H9 (cell line): ENCODE data around the gene ZNF521. TPM values are rescaled to one million over a fixed set of nuclear protein-coding genes. Genes with fewer than 3 reads are reported as not detected.

Experiments used
- DNase-seq: peaks from one replicate; pipeline ENCODE4 v3.0.0-alpha.2; 2017
- H2AFZ ChIP-seq: one replicate; pipeline ENCODE4 v1.6.1; 2013; ENCODE audit warnings: mild to moderate bottlenecking, low read length, control low read depth, moderate library complexity
- H2AK5ac ChIP-seq: 2 replicates; pipeline ENCODE4 v1.6.1; 2013; ENCODE audit warnings: low read length, control low read depth, mixed read lengths; ENCODE audit not compliant: insufficient read length
- H2BK120ac ChIP-seq: one replicate; pipeline ENCODE4 v1.6.1; 2013; ENCODE audit warnings: low read depth, mild to moderate bottlenecking, low read length, control low read depth, inconsistent platforms; ENCODE audit not compliant: poor library complexity, severe bottlenecking
- H2BK12ac ChIP-seq: 2 replicates; pipeline ENCODE4 v1.6.1; 2013; ENCODE audit warnings: low read length, control low read depth, mixed read lengths, low read depth; ENCODE audit not compliant: insufficient read length
- H2BK15ac ChIP-seq: 2 replicates; pipeline ENCODE4 v1.6.1; 2013; ENCODE audit warnings: low read depth, low read length, control low read depth
- H2BK20ac ChIP-seq: one replicate; pipeline ENCODE4 v1.6.1; 2013; ENCODE audit warnings: low read depth, mild to moderate bottlenecking, low read length, control low read depth, inconsistent platforms; ENCODE audit not compliant: poor library complexity, severe bottlenecking
- H2BK5ac ChIP-seq: 2 replicates; pipeline ENCODE4 v1.6.1; 2013; ENCODE audit warnings: low read length, control low read depth, mixed read lengths; ENCODE audit not compliant: insufficient read length
- H3K14ac ChIP-seq: 2 replicates; pipeline ENCODE4 v1.6.1; 2013; ENCODE audit warnings: low read length, control low read depth; ENCODE audit not compliant: insufficient read depth
- H3K18ac ChIP-seq: 2 replicates; pipeline ENCODE4 v1.6.1; 2013; ENCODE audit warnings: low read depth, mild to moderate bottlenecking, mixed read lengths, low read length, control low read depth; ENCODE audit not compliant: insufficient read length
- H3K23ac ChIP-seq: 2 replicates; pipeline ENCODE4 v1.6.1; 2013; ENCODE audit warnings: low read length, control low read depth, mixed read lengths, low read depth; ENCODE audit not compliant: insufficient read length
- H3K23me2 ChIP-seq: 2 replicates; pipeline ENCODE4 v1.6.1; 2013; ENCODE audit warnings: low read depth, mild to moderate bottlenecking, mixed read lengths, low read length, control low read depth; ENCODE audit not compliant: insufficient read length, poor library complexity, severe bottlenecking
- H3K27ac ChIP-seq: 2 replicates; pipeline ENCODE4 v1.5.1; 2013; ENCODE audit warnings: low read length, control low read depth, mixed read lengths, low read depth; ENCODE audit not compliant: insufficient read length
- H3K27me3 ChIP-seq: 2 replicates; pipeline ENCODE4 v1.6.1; 2013; ENCODE audit warnings: low read length, control low read depth, inconsistent platforms; ENCODE audit not compliant: insufficient read depth
- H3K4ac ChIP-seq: 2 replicates; pipeline ENCODE4 v1.6.1; 2013; ENCODE audit warnings: low read depth, mild to moderate bottlenecking, control low read depth, inconsistent platforms, low read length, moderate library complexity
- H3K4me1 ChIP-seq: 2 replicates; pipeline ENCODE4 v1.6.1; 2013; ENCODE audit warnings: low read length, control low read depth, inconsistent platforms; ENCODE audit not compliant: insufficient read depth
- H3K4me2 ChIP-seq: 2 replicates; pipeline ENCODE4 v1.6.1; 2013; ENCODE audit warnings: low read length, control low read depth, mixed read lengths; ENCODE audit not compliant: insufficient read length, insufficient read depth
- H3K56ac ChIP-seq: 2 replicates; pipeline ENCODE4 v1.6.1; 2013; ENCODE audit warnings: low read depth, mild to moderate bottlenecking, mixed read lengths, low read length, control low read depth; ENCODE audit not compliant: insufficient read length
- H3K79me1 ChIP-seq: 2 replicates; pipeline ENCODE4 v1.6.1; 2013; ENCODE audit warnings: low read depth, mild to moderate bottlenecking, moderate library complexity, low read length, control low read depth, inconsistent platforms; ENCODE audit not compliant: insufficient read depth, poor library complexity, severe bottlenecking
- H3K79me2 ChIP-seq: 2 replicates; pipeline ENCODE4 v1.6.1; 2013; ENCODE audit warnings: low read length, control low read depth, inconsistent platforms; ENCODE audit not compliant: insufficient read depth
- H3K9ac ChIP-seq: 2 replicates; pipeline ENCODE4 v1.6.1; 2013; ENCODE audit warnings: low read length, control low read depth, mixed read lengths; ENCODE audit not compliant: insufficient read length; ENCODE audit errors: extremely low read depth
- H3K9me3 ChIP-seq: one replicate; pipeline ENCODE4 v1.6.1; 2013; ENCODE audit warnings: low read depth, low read length, inconsistent platforms; ENCODE audit not compliant: control insufficient read depth
- H3T11ph ChIP-seq: one replicate; pipeline ENCODE4 v1.6.1; 2013; ENCODE audit warnings: mild to moderate bottlenecking, low read length, control low read depth, inconsistent platforms
- H4K20me1 ChIP-seq: one replicate; pipeline ENCODE4 v1.6.1; 2013; ENCODE audit not compliant: control insufficient read depth, insufficient read length, insufficient read depth
- H4K5ac ChIP-seq: 2 replicates; pipeline ENCODE4 v1.6.1; 2013; ENCODE audit warnings: low read depth, mild to moderate bottlenecking, mixed read lengths, low read length, control low read depth; ENCODE audit not compliant: insufficient read length
- H4K8ac ChIP-seq: replicated peaks from 2 replicates; pipeline ENCODE4 v1.6.1; 2013; ENCODE audit warnings: low read length, control low read depth, mixed read lengths, low read depth; ENCODE audit not compliant: insufficient read length
- H4K91ac ChIP-seq: 2 replicates; pipeline ENCODE4 v1.6.1; 2013; ENCODE audit warnings: low read depth, mild to moderate bottlenecking, moderate library complexity, mixed read lengths, low read length, control low read depth; ENCODE audit not compliant: insufficient read length
- H3K27ac Mint-ChIP-seq, 3 experiments: 2 replicates in 2 of 3; 3 replicates in 1 of 3; pipeline ENCODE4 v1.8.0; 2020 to 2021; ENCODE audit warnings: mixed read lengths in 3 of 3, mild to moderate bottlenecking in 1 of 3, moderate library complexity in 1 of 3
- H3K27me3 Mint-ChIP-seq: 2 replicates; pipeline ENCODE4 v1.8.0; 2021; ENCODE audit warnings: low read depth, mild to moderate bottlenecking, moderate library complexity, mixed read lengths
- H3K36me3 Mint-ChIP-seq, 3 experiments: 2 replicates in 2 of 3; 3 replicates in 1 of 3; pipeline ENCODE4 v1.8.0; 2020 to 2021; ENCODE audit warnings: low read depth in 3 of 3, mixed read lengths in 3 of 3; ENCODE audit not compliant: insufficient read depth in 1 of 3
- H3K4me1 Mint-ChIP-seq, 2 experiments: 2 replicates each; pipeline ENCODE4 v1.8.0; 2020; ENCODE audit warnings: mixed read lengths in 2 of 2
- H3K4me3 Mint-ChIP-seq, 2 experiments: 2 replicates in 1 of 2; 3 replicates in 1 of 2; pipeline ENCODE4 v1.8.0; 2020 to 2021; ENCODE audit warnings: mild to moderate bottlenecking in 2 of 2, mixed read lengths in 2 of 2, moderate library complexity in 1 of 2
- H3K9me3 Mint-ChIP-seq, 2 experiments: 2 replicates in 1 of 2; 3 replicates in 1 of 2; pipeline ENCODE4 v1.8.0; 2020; ENCODE audit warnings: mild to moderate bottlenecking in 2 of 2, mixed read lengths in 2 of 2, moderate library complexity in 1 of 2
- CTCF ChIP-seq: fragments of 200-600 bp; sonication (generic); conservative IDR thresholded peaks from 3 replicates; pipeline ENCODE4 v1.8.0; 2021; ENCODE audit warnings: antibody characterized with exemption, mild to moderate bottlenecking
- WGBS: extraction: QIAGEN DNeasy Blood & Tissue Kit; methylation state at CpG from one replicate; pipeline ENCODE4 v1.1.7; 2013; ENCODE audit warnings: missing lambda C conversion rate, low lambda C conversion rate, mixed read lengths; ENCODE audit not compliant: insufficient read length; ENCODE audit errors: extremely low coverage; 5-methylcytosine and 5-hydroxymethylcytosine counted together
- total RNA-seq: library from RNA; stranded (reverse); gene quantifications from 2 replicates; pipeline ENCODE4 v1.2.1, GENCODE V29; 2021

ZNF521 gene
- total RNA-seq, 1 experiment from 2014 or later = 3.3 TPM

DNA sequence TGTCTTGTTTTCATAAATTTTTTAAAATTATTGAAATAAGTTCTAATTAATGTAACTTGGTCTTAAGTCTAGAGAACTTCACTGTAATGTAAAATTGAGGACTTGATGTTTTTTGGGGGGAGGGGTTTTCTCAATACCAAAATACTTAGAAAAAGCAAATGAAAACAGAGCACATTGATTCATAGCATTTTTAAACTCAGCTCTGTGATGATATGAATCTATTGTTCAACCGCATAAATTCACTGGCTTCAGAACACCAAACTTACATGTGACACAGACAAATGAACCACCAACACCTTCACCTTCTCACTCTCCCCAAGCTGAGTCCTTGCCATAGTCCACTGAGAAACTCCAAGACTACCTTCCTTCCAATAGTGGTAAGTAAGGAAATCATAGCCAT is 108.2 kb downstream of the ZNF521 start:
- Histone ChIP-seq H2AFZ (no peak overlapping the region), H3K4ac (no peak overlapping the region), H3K4me1 (no peaks in the 10 kb centered on the region), H2BK120ac (no peak overlapping the region), H4K5ac (no peak overlapping the region), H2BK5ac (no peak overlapping the region), H3K27ac (no peak overlapping the region), H2BK15ac (no peak overlapping the region), H3K27me3 (no peaks in the 10 kb centered on the region), H2AK5ac (no peak overlapping the region), H3K23me2 (no peaks in the 10 kb centered on the region), H3K9me3 (no peaks in the 10 kb centered on the region), H3K14ac (no peak overlapping the region), H2BK12ac (no peak overlapping the region), H3K4me2 (no peak overlapping the region), H4K20me1 (no peaks in the 10 kb centered on the region), H3K79me1 (no peaks in the 10 kb centered on the region), H3K23ac (no peak overlapping the region), H3K18ac (no peak overlapping the region), H3K56ac (no peak overlapping the region), H2BK20ac (no peak overlapping the region), H3T11ph (no peak overlapping the region), H3K79me2 (no peaks in the 10 kb centered on the region), H3K9ac (no peak overlapping the region), H4K8ac (no peak overlapping the region), H4K91ac (no peak overlapping the region)
- Mint-ChIP-seq H3K4me1 (peaks cover 0 to 7% of the 10 kb centered on the region in 2 experiments; a peak in 2 of 4 replicates), H3K4me3 (no peak overlapping the region), H3K27me3 (no peaks in the 10 kb centered on the region), H3K27ac (peak overlapping the region in 1 of 3 experiments; percentile 59; a peak in 2 of 7 replicates), H3K36me3 (no peaks in the 10 kb centered on the region), H3K9me3 (no peaks in the 10 kb centered on the region)
- DNase-seq = no peak
- no peak for TF ChIP-seq CTCF
- no CpG with 5 or more reads among the region's 1 CpG for WGBS
